SK-N-SH (cell line): ENCODE measurements around the gene MVD.

Source experiments
- CHD2 ChIP-seq: fragments of 150-350 bp; IDR thresholded peaks from 2 replicates; pipeline ENCODE4 v1.6.1; 2018; ENCODE audit warnings: low read length; ENCODE audit not compliant: partially characterized antibody
- CTCF ChIP-seq: fragments of 200-600 bp; sonication (generic); IDR thresholded peaks from 2 replicates; pipeline ENCODE4 v1.6.1; 2017; ENCODE audit warnings: antibody characterized with exemption, mild to moderate bottlenecking, moderate library complexity
- ELF1 ChIP-seq: IDR thresholded peaks from 2 replicates; pipeline ENCODE4 v1.4.0; 2012
- FOXJ3 ChIP-seq: sonication (generic); formaldehyde crosslinking; IDR thresholded peaks from 2 replicates; pipeline ENCODE4 v1.5.1; 2020; ENCODE audit warnings: mild to moderate bottlenecking, missing genetic modification reagents
- GATA2 ChIP-seq: sonication (generic); formaldehyde crosslinking; IDR thresholded peaks from 2 replicates; pipeline ENCODE4 v1.5.0; 2020; ENCODE audit warnings: mild to moderate bottlenecking, missing genetic modification reagents
- SIN3A ChIP-seq: IDR thresholded peaks from 2 replicates; pipeline ENCODE4 v1.6.1; 2012; ENCODE audit warnings: low read depth, mild to moderate bottlenecking, low read length, moderate library complexity, borderline replicate concordance

- no peak for TF ChIP-seq CHD2
- TF ChIP-seq CTCF = no peak
- TF ChIP-seq FOXJ3 = no peak
- no peak for TF ChIP-seq SIN3A
- TF ChIP-seq ELF1 = no peak
- no peak for TF ChIP-seq GATA2
Measured at GRCh38 chr16:88651989-88652761, 10.7 kb downstream of the MVD start.
